Measurements from ENCODE around the gene HDDC3.

DNA sequence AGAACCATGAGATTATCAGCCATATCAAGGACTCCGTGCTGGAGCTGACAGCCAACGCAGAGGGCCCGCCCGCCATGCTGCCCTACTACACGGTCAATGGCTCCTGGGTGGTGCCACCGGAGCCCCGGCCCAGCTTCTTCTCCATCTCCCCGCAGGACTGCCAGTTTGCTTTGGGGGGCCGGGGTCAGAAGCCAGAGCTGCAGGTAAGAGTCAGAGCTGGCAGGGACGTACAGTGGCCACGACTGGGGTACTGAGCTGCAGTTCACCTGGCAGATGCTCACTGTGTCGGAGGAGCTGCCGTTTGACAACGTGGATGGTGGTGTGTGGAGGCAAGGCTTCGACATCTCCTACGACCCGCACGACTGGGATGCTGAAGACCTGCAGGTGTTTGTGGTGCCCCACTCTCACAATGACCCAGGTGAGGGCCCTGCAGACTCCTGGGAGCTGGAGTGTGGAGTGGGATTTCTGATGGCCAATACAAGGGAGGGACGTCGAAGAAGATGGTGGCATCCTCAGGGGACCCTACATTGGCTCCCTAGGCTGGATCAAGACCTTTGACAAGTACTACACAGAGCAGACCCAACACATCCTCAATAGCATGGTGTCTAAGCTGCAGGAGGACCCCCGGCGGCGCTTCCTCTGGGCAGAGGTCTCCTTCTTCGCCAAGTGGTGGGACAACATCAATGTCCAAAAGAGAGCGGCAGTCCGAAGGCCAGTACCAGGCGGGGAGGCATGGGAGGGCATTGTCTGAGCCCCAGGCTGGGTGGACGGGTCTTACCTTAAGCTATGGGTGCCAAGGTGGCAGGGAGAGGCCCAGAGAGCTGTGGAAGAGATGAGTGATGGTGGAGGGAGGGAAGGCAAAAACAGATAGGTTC lies 26.8 kb downstream of the HDDC3 start:
- TF ChIP-seq, protein P1, sequence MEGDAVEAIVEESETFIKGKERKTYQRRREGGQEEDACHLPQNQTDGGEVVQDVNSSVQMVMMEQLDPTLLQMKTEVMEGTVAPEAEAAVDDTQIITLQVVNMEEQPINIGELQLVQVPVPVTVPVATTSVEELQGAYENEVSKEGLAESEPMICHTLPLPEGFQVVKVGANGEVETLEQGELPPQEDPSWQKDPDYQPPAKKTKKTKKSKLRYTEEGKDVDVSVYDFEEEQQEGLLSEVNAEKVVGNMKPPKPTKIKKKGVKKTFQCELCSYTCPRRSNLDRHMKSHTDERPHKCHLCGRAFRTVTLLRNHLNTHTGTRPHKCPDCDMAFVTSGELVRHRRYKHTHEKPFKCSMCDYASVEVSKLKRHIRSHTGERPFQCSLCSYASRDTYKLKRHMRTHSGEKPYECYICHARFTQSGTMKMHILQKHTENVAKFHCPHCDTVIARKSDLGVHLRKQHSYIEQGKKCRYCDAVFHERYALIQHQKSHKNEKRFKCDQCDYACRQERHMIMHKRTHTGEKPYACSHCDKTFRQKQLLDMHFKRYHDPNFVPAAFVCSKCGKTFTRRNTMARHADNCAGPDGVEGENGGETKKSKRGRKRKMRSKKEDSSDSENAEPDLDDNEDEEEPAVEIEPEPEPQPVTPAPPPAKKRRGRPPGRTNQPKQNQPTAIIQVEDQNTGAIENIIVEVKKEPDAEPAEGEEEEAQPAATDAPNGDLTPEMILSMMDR (conservative IDR thresholded peaks at IDR 0.05; ENCODE audit: low read depth, low read length) = no peak
- no peak for TF ChIP-seq EZH2 (IDR thresholded peaks at IDR 0.05; ENCODE audit: low read length, unreplicated experiment)
